ENCODE results near the gene IFIT2. TPM values are rescaled to one million over a fixed set of nuclear protein-coding genes. Genes with fewer than 3 reads are reported as not detected.

The IFIT2 gene
- total RNA-seq, 4 donors from 2014 or later = 3.3 to 11.4 (median 6.0) TPM

DNA sequence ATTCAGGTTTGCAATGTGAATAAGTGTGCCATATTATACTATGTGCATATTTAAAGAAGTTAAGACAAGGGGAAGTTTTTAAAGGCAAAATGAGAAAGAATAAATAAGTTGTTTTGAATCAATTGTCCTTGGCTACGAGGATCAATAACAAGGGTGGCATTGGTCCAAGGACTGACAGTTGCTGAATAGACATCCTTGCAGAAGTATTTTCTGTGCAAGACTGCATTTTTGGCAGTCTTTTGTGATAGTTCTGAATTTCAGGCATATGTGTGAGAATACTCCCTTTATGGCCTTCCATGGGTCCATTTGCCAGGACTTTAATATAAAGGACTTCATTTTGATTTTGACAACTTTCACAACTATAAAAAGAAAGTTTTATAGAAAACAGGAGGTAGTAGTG, 44.9 kb upstream of the IFIT2 start:
- H3K27me3 ChIP-seq = no peaks in the 10 kb centered on the region
- peak overlapping the region in 2 of 4 donors; percentile 2 to 39 for H3K27ac ChIP-seq
- TF ChIP-seq EP300 (IDR thresholded peaks at IDR 0.05) = no peak
- TF ChIP-seq, protein P1, sequence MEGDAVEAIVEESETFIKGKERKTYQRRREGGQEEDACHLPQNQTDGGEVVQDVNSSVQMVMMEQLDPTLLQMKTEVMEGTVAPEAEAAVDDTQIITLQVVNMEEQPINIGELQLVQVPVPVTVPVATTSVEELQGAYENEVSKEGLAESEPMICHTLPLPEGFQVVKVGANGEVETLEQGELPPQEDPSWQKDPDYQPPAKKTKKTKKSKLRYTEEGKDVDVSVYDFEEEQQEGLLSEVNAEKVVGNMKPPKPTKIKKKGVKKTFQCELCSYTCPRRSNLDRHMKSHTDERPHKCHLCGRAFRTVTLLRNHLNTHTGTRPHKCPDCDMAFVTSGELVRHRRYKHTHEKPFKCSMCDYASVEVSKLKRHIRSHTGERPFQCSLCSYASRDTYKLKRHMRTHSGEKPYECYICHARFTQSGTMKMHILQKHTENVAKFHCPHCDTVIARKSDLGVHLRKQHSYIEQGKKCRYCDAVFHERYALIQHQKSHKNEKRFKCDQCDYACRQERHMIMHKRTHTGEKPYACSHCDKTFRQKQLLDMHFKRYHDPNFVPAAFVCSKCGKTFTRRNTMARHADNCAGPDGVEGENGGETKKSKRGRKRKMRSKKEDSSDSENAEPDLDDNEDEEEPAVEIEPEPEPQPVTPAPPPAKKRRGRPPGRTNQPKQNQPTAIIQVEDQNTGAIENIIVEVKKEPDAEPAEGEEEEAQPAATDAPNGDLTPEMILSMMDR (IDR thresholded peaks at IDR 0.05) = no peak
- TF ChIP-seq POLR2A (IDR thresholded peaks at IDR 0.05) = no peak
- H3K36me3 ChIP-seq = no peaks in the 10 kb centered on the region
- no peak for DNase-seq (ENCODE audit: low spot score in 2 of 2)
- no peak overlapping the region for H3K4me3 ChIP-seq
- 36 to 47% methylated on average over 1 of the region's 1 CpG for WGBS, 2 donors
- H3K4me1 ChIP-seq = peaks cover 0 to 38% (median 7%) of the 10 kb centered on the region in 4 donors
- H3K9me3 ChIP-seq = no peaks in the 10 kb centered on the region

DNA sequence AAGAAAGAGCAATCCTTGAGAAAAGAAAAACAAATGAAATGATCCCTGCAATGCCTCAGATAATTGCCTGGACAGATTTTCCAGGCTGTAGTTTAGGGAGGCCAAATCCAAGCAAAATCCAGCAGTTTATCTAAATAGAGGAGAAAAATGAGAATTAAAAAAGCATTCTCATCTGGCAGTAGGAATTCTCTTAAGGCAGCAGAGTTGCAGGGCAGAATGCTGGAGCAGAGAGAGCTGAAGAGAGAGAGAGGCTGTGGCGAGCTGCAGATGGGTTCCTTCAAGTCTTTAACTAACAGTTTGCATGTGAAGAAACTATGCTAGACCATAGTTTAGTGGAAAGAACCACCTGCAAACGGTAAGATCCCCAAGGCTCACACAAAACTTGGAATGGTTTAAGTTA, 44.3 kb upstream of the IFIT2 start:
- Histone ChIP-seq H3K4me1 (peaks cover 0 to 41% (median 10%) of the 10 kb centered on the region in 4 donors), H3K4me3 (no peak overlapping the region), H3K9me3 (no peaks in the 10 kb centered on the region), H3K36me3 (no peaks in the 10 kb centered on the region), H3K27me3 (no peaks in the 10 kb centered on the region), H3K27ac (peak overlapping the region in 2 of 4 donors; percentile 31 to 39)
- DNase-seq (ENCODE audit: low spot score in 2 of 2) = no peak
- TF ChIP-seq POLR2A (IDR thresholded peaks at IDR 0.05) (no peak), EP300 (IDR thresholded peaks at IDR 0.05) (no peak)
- TF ChIP-seq, protein P1 (IDR thresholded peaks at IDR 0.05) = no peak
- WGBS, 2 donors = 31 to 44% methylated on average over 2 of the region's 2 CpGs

DNA sequence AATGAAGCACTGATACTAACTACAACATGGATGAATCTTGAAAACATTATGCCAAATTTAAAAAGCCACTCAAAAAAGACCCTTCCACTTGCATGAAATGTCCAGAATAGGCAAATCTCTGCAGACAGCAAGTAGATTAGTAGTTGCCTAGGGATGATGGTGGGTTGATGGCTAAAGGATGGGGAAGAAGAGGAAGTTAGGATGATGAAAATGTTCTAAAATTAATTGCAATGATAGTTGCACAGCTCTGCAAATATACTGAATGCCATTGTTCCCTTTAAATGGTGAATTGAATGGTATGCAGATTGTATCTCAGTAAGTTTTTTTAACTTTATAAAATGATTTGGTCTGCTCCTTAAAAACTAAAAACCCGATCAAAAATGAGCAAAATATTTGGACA, 43.0 kb upstream of the IFIT2 start:
- no peak overlapping the region for H3K27ac ChIP-seq
- no peak for DNase-seq (ENCODE audit: low spot score in 2 of 2)
- peaks cover 0 to 50% (median 10%) of the 10 kb centered on the region in 4 donors for H3K4me1 ChIP-seq
- 53 to 63% methylated on average over 1 of the region's 1 CpG for WGBS, 2 donors
- no peaks in the 10 kb centered on the region for H3K9me3 ChIP-seq
- TF ChIP-seq POLR2A (IDR thresholded peaks at IDR 0.05) (no peak), EP300 (IDR thresholded peaks at IDR 0.05) (no peak)
- TF ChIP-seq, protein P1 (IDR thresholded peaks at IDR 0.05) = no peak
- H3K36me3 ChIP-seq = no peaks in the 10 kb centered on the region
- no peaks in the 10 kb centered on the region for H3K27me3 ChIP-seq
- H3K4me3 ChIP-seq = no peak overlapping the region

DNA sequence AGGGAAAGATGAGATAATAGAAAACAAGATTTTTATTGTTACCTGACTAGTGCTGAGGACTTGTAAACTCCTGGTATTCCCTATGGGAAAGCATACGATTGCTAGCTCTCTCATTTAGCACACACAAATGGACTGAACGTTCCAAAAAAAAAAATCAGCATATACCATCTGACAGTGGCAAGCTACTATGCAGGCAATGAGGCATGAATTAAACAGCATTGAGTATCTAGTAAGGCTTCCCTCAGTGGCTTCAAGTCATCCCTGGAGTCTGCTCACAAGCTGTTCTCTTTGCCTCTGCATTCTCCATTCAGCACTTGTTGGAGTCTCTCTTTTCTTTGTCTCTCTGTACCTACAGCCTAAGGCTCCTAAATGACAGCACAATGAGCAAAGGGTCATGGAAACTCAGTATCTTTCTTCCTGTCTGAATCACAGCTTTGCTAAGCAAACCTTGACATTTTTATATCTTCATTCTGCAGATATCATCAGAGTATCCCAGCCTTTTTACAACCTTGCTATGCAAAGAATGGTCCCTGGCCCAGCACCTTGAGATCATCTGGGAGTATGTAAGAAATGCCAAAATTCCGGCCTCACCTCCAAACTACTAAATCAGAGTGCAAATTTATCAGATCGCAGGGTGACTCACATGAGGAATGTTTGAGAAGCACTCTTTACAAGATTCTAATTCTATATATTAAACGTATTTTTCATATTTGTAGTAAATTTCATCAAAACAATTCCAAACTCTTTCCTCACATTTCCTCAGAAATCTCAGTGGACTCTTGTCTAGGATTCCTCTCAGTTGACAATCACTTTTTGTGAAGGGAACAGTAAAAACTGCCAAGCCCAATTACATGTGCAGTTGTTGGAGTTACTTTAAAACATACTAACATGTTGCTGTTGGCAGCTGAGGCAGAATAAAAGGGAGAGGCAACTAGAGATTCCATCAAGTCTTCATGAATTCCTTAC, 39.5 kb upstream of the IFIT2 start:
- H3K27ac ChIP-seq = peak overlapping the region in 3 of 4 donors; percentile 2 to 48 (median 40)
- TF ChIP-seq EP300 (IDR thresholded peaks at IDR 0.05) (no peak), POLR2A (IDR thresholded peaks at IDR 0.05) (no peak)
- TF ChIP-seq, protein P1 (IDR thresholded peaks at IDR 0.05) = no peak
- no peak for DNase-seq (ENCODE audit: low spot score in 2 of 2)

DNA sequence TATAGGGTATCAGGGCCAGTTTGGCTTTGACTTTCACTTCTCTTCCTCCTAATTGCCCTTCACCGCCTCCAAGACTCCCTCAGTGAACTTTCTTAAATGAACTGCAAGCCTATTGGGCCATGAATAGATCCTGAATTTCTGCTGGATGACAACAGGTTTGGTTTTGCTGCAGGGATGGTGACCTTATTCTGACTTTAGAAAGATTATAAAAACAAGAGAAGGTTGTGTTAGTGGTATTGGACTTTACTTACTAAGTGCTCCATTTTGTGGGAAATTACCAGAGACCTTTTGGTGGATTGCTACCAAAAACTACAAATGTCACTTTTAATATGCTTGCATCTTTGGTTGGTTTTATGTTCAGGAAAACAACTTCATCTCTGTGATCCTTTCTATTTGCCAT, 38.8 kb upstream of the IFIT2 start:
- Histone ChIP-seq H3K27me3 (no peaks in the 10 kb centered on the region), H3K4me1 (peaks cover 0 to 40% (median 11%) of the 10 kb centered on the region in 4 donors), H3K9me3 (no peaks in the 10 kb centered on the region), H3K36me3 (no peaks in the 10 kb centered on the region), H3K27ac (peak overlapping the region in 2 of 4 donors; percentile 40 to 48), H3K4me3 (no peak overlapping the region)
- TF ChIP-seq EP300 (IDR thresholded peaks at IDR 0.05) (no peak), POLR2A (IDR thresholded peaks at IDR 0.05) (no peak)
- TF ChIP-seq, protein P1 (IDR thresholded peaks at IDR 0.05) = no peak
- DNase-seq (ENCODE audit: low spot score in 2 of 2) = no peak
- 55 to 66% methylated on average over 1 of the region's 1 CpG for WGBS, 2 donors

More for the DNA sequence above, 39.5 kb upstream of the IFIT2 start:
- no peak overlapping the region for H3K4me3 ChIP-seq
- no peaks in the 10 kb centered on the region for H3K9me3 ChIP-seq
- no peaks in the 10 kb centered on the region for H3K27me3 ChIP-seq
- H3K4me1 ChIP-seq = peaks cover 0 to 46% (median 10%) of the 10 kb centered on the region in 4 donors
- 41 to 57% methylated on average over 5 of the region's 5 CpGs for WGBS, 2 donors
- no peaks in the 10 kb centered on the region for H3K36me3 ChIP-seq
